ENCODE results near the gene SYT13.

Gene SYT13, protein sequence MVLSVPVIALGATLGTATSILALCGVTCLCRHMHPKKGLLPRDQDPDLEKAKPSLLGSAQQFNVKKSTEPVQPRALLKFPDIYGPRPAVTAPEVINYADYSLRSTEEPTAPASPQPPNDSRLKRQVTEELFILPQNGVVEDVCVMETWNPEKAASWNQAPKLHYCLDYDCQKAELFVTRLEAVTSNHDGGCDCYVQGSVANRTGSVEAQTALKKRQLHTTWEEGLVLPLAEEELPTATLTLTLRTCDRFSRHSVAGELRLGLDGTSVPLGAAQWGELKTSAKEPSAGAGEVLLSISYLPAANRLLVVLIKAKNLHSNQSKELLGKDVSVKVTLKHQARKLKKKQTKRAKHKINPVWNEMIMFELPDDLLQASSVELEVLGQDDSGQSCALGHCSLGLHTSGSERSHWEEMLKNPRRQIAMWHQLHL

DNA sequence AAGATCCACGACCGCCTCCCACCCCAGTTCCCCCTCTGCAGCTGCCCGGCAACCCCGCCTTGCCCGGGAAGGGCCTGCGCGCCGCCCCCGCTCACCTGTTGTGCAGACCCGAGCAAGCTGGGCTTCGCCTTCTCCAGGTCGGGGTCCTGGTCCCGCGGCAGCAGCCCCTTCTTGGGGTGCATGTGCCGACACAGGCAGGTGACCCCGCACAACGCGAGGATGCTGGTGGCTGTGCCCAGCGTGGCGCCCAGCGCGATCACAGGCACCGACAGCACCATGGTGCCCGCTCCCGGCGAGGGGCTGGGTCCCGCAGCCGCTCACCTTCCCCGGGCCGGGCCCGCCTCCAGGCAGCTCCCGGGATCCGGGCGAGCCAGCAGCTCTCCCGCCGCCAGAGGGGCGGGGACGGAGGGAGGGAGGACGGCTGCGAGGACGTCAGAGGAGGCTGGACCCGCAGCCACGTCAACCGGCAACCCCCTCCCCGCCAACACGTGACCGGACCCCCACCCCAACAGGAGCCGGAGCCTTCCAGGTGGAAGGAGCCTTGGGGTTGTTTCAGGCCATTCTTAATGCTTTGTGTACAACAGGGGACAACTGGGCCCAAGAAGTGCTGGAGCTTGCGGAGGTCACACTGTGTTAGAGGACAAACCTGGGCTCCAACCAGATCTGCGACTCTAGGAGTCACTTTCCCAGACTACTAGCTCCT, at the start of gene SYT13:
TSS of gene SYT13 (minus strand) at position 412 of the 703 bp plus-strand sequence. CDS start at position 278, 134 bp downstream.
- no peak for DNase-seq (ENCODE audit: low read depth)

DNA sequence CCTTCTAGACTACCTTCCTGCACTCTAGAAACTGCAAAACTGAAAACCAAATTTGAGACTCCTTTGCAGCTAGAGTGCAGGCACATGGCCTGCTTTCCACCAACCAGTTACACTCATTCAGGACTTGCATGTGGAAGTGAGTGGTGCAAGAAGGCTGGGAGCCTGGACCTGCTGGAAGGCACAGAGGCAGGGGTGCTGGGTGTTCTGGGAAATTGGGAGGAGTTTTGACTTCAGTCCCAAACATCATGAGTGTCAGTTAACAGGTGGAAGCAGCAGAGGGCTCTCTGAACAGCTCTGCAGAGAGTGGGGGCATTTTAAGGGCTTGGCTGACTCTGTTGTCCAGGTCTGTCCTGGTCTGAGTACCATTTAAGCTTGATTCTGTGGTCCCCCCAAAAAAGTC, 49.3 kb upstream of the SYT13 start:
- no peak for DNase-seq (ENCODE audit: low read depth)

DNA sequence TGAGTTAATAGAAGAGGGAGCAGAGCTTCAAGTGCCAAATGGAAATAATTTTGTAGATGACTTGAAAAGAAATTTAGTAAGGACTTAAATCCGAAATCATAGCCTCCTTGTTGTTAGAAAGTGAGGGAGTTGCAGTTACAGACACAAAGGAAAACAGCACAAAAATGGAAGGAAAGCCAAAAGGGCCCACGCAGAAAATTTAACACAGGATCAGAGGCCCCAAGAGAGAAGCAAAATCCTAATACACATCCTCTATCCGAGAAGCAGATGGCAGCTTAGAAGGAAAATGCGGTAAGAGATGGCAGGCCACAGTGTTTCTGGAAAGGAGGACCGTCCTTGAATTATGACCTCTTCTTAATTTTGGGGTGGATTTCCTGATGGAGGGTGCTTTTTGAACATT, 48.7 kb upstream of the SYT13 start:
- DNase-seq (ENCODE audit: low read depth), result no peak

DNA sequence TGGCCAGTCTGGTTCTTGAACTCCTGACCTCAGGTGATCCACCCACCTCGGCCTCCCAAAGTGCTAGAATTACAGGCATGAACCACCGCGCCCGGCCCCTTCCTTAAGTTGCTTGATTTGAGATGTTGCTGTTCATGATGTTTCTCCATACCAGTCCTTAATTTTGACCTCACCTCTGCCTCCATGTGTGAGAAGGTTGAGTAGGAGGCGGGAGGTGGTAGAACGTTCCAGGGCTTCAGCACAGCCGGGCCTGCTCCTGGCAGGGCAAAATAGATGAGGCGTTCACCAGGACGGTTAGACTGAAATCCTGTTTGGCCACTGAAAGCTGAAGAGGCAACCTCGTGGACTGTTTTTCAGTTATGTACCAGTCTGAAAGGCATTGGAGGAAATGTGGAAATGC, 48.3 kb upstream of the SYT13 start:
- no peak for DNase-seq (ENCODE audit: low read depth)

DNA sequence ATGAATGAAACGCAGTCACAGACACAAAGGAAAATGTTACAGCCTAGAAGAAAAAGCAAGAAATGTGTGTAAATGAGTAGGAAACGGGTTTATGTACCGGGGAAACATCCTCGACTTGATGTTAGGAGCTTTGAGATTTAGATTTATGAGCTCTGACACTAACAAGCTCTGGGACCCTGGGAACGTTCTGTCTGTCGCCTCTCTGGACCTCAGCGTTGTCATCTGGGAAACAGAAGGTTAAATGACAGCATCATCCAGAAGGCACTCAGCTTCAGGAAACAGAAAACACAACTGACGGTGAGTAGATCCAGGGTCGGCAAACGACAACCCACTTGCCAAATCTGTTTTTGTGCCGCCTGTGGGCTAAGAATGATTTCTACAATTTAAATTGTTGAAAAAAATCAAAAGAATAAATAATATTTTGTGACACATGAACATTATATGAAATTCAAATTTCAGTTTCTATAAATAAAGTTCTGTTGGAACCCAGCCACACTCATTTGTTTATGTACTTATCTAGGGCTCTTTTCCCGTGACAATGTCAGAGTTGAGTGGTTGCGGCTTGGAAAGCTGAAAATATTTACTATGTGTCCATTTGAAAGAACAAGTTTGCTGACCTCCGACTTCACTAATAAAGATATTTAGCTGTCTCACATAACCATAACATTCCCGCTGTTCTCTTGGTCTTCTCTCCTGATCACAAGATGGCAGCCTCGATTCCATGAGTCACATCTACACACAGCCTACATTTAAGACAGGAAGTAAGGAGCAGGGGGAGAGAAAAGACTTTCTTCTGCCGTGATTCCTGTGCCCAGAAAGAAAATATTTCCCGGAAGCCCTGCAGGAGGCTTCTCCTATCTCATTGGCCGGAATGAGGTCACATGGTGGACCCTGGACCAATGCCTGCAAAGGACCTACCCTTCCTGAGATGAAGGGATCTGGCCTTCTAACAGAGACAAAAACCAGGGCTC, 47.1 kb upstream of the SYT13 start:
- no peak for DNase-seq (ENCODE audit: low read depth)

DNA sequence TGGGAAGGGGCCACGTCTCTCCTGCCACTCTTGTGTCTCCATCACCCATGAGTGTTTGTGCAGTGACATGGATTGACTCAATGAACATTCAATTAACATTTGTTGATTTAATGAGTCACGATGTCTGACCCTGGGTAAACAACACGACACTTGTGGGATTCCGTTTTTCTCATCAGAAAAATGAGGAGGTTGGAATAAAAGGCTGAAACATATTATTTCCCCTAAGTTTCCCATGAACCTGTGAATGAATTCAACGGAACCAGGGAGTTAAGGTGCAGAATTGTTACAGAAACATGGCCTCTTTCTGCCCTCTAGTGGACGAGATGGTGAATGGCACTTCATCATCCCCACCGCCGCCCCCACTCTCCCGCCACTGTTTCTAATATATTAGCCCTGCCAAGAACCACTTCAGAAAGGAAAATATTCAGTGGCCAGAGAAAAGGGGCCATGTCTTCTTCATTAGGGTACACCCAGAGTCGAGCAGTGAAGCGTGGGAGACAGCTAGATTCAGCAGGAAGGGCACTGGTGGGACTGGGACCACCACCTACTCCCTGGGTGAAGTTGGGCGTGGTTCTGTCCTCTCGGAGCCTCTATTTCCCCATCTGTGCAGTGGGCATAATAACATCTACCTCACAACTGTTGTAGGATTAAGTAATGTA, 46.3 kb upstream of the SYT13 start:
- DNase-seq (ENCODE audit: low read depth), result no peak

DNA sequence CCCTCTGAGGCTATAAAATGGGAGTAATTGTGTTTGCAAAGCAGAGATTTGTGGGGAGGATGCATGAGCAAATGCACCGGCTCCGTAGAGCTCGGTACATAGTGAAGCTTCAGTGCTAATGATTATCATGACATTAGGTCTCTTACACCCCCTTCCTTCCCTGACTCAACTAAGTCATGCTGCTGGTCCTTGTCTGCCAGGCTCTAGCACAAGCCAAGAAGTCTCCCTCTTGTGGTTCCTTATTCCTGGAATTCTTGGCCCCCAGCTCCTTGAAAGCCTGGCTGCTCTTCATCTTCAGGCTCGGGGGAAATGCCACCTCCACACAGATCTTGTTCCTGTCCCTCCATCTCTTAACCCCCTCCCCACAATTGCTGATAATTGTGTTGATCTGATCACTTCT, 45.7 kb upstream of the SYT13 start:
- no peak for DNase-seq (ENCODE audit: low read depth)

DNA sequence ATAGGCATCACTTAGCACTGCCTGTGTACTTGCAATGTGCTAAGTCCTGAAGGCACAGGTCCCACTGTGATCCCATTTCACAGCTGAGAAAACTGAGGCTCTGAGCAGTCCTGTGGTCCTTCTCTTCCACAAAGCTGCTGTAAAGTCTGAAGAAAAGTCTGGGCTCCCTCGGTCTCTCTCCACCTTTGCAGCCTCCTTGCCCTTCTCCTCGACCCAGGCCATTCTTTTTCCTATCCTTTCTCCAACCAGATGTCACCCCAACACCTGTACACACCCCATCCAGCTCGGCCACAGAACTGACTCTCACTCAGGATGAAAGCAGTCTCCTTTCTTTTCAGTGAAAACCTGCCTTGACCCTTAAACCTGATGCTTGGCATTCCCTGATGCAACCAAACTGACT, 42.6 kb upstream of the SYT13 start:
- no peak for DNase-seq (ENCODE audit: low read depth)

DNA sequence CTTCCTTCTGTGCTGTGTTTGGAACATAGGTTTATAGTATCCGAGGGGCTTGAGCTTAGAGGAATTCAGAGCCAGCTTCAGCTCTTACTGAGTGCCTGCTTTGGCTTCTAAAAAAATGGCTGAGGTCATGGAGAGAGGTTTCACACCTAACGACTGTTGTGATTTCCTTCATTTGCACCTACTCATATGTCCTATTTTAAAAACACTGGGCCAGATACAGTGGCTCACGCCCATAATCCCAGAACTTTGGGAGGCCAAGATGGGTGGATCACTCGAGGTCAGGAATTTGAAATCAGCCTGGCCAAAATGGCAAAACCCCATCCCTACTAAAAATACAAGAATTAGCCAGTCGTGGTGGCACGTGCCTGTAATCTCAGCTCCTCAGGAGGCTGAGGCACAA, 38.3 kb upstream of the SYT13 start:
- no peak for DNase-seq (ENCODE audit: low read depth)

DNA sequence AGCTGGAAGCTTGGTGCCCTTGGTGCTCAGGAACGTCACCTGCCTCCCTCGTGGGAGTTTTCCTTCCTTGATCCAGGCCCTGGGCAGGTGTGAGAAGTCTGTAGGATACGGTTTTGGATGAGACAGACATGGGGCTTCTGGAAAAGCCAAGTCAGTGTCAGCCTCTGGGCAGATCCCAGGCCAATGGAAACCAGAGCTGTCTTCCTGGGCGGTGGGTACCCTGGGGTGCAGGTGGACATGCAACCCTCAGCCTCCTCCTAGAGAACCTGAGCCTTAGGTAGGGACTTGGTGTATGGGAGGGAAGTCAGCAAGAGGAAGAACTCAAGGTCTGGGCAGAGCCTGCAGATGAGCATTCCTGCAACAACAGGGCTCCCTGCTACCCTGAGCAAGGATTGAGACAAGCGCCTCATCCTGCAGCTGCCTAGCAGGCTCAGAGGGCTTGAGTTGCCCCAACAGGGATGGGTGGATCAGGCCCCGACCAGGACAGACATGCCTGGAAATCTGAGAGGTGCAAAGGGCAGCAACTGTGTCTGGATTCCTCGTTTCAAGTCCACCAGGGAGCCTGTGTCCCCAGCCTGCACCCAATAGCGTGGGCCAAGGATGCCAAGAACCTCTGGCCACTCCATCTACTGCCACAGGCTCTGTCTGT, 37.6 kb upstream of the SYT13 start:
- DNase-seq (ENCODE audit: low read depth), result no peak

DNA sequence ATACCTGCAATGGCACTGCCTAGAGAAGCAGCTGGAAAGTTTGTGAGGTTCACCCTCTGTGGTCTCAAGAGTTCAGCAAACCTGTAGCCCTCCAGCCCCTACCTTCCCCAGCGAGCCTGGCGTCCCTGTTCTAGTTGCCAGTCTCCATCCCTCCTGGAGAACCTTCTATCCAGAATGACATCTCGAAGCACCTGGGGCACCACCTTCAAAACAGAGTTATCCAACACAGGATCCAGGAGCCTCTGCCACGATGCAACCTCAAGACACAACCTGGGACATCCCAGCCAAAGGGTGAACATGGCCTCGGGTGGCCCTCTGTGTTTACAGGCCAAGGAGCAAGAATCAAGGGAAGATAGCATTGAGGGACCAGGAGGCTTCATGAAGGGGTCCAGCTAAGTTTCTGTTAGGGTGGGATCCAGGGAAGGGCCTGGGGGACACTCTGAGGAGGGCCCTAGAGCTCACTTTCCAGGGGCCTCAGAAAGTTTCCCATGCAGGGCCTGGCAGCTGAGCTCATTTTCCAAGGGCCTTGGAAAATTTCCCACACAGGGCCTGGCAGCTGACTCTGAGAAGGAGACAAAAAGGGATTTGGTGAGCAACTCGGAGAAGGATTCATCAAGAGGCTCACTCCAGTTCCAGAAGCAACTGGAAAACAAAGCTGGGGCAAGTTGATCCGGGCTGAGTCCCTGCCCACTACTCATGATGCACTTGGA, 36.9 kb upstream of the SYT13 start:
- no peak for DNase-seq (ENCODE audit: low read depth)

DNA sequence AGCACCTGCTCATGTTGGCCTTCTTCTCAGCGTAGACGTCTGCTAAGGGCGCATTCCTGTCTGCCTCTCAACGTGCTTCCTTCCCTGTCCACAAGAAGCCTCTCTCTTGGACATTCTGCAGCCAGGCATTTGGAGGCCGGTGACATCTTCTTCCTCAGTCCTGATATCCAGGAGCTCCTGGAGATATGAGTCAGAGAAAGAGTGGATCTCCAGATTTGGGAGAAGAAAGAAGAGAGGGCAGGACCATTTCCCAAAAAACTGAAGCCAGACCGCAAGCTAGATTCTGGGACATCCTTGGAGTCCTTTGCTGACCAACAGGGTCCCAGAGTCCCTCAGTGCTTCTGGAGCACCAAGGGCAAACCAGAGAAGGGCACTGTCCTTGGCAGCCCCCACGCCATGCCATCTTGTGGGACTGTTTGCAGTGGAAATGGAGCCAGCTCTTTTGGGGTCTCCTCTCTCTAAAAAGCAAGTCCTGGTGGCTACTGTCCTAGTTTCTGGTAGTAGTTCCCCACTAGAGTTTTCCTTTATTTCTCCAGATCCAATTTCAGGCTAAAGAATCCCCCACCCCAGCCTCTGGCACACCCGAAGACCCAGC, 36.1 kb upstream of the SYT13 start:
- DNase-seq (ENCODE audit: low read depth), result no peak

DNA sequence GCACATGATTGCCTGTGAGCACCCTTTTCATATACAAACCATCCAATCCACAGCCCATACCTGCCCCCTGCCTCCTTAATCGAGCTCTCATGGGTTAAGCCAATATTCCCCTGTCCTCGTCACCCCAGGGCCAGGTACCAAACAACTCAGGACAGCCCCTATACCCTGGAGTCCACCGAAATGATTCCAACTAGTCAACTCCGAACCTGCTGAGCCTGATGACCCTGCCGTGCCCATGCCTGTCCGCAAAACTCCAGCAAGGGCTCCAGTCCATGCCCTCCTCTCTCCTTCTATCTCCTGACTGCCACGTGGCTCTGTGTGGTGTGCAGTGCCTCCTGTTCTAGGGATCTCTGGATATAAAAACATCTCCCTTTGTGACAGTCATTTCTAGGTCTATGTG, 35.5 kb upstream of the SYT13 start:
- DNase-seq (ENCODE audit: low read depth), result no peak

DNA sequence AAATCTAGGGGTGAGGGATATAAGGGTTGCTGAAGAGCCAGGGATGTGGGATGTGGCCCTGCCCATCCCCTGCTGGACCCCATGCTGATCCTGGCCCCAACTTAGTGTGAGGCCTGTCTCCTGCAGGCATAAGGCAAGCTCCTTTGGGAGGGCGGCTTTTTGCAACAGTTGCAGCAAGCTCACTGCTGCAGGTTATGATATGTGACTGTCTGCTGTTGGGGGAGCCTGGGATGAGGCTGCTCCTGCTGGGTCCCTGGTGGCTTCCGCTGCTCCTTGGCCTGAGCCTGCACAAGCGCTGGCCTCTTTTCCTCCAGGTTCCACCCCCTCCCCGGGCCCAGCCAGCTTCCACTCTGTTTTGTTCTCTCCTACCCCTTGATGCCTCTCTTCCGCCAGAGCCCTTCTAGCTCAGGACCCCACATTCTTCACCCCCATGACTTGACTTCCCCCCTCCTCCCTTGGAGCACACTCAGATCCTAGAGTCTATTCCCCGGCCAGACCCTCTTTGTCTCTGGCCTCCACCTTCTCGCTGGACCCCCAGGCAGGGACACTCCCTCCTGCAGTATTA, 35.0 kb upstream of the SYT13 start:
- no peak for DNase-seq (ENCODE audit: low read depth)

DNA sequence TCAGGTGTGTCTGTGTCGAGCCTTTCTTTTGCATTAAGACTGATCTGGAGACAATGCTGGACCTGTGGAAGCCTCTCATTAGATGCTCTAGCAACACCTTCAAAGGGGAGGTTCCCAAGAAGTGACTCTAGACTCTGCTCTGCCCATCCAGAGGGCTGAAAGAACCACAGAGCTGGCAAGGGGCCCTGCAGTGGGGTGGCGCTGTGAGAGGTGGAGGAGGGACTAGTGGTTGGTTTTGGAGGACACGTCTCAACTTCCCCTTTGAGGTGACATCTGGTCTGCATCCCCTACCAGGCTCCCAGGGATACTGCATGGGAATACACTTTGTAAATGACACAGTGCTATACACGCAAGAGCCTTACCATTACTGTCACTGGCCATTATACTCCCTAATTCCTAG, 34.2 kb upstream of the SYT13 start:
- no peak for DNase-seq (ENCODE audit: low read depth)

DNA sequence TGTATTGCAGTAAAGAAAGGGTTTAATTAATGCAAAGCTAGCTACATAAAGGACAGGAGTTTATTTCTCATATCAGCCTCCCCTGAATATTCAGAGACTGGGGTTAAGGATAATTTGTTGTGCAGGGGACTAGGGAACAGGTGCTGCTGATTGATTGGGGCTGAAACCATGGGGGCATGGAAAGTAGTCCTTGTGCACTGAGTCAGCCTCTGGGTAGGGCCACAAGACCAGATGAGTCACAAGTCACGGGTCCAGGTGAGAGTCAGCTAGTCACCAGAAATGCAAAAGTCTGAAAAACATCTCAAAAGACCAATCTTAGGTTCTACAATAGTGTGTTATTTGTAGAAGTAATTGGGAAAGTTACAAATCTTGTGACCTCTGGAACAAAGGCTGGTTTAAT, 32.9 kb upstream of the SYT13 start:
- DNase-seq (ENCODE audit: low read depth), result no peak

DNA sequence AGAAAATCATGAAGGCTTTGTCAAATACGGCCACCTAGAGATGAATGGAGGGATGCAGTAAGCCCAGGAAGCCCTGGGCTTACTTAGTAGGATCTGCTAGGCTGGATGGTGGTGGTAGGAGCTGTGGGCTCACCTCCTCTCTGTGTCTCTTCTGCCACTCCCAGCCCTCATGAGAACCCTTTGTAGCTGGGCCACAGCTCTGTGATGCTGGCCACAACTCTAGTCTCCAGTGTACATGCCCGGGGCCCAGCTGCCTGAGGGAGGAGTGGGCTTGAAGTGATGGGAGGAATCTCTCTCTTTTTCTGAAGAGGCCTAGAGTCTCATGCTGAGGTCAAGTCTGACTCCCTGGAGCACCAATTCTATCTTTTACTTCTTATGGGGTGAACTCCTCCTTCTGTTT, 32.4 kb upstream of the SYT13 start:
- no peak for DNase-seq (ENCODE audit: low read depth)

DNA sequence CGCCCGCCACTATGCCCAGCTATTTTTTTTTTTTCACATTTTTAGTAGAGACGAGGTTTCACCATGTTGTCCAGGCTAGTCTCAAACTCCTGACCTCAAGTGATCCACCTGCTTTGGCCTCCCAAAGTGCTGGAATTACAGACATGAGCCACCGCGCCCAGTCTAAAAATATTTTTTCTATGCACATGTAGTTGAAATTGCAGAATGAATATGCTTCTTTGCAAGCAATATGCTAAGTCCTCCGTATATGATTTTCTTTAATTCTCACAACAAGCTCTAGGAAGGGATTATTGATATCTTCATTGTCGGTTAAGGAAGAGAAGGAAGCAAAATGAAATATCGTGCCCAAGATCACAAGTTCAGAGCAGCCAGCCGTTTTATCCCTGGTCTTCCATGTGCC, 30.1 kb upstream of the SYT13 start:
- DNase-seq (ENCODE audit: low read depth), result no peak

DNA sequence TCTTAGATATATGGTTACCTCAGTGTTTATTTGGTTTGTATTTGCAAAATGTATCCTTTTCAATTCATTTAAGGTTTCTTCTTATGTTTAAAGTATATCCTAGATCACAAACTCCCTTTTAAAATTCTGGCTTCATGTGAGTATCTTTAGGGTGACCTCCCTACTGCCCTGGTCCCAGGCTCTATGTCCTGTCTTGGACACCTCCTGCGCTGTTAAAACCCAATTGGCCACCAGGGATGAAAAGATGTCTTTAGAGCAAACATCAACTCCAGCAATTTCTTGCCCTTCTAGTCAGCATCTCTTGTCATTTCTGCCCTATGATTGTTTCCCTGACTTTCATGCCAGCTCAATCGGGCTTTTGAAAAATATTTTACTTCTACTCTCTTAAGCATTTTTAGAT, 28.8 kb upstream of the SYT13 start:
- no peak for DNase-seq (ENCODE audit: low read depth)

All from stimulated activated CD8-positive, alpha-beta memory T cell treated with anti-CD3 and anti-CD28 coated beads, Interleukin-15, amount 100 ng/mL, for 24 hours (primary cell).